ENCODE results near the gene ARMC2.

ARMC2 gene

DNA sequence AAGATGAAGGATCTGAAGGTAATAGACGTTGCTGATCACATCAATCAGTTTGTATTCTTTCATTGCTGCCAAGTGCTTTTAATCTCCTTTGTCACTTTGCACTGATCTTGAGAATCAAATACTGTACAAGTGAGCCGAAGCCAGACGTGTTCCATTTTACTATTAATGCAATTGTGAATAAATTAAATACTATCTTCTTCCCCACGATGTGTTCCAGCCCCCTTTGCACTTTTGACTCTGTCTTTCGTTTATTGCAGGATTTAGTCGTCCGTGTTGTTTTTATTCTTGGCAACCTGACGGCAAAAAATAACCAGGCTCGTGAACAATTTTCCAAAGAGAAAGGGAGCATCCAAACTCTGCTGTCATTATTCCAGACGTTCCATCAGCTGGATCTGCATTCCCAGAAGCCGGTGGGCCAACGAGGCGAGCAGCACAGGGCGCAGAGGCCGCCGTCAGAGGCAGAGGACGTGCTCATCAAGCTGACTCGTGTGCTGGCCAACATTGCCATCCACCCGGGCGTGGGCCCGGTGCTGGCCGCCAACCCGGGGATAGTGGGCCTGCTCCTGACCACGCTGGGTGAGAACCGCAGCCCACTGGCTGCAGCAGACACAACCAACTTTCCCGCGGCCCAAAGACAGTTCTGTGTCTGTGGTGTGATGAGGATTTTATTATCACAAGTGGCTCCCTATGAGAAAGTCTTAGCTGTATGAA lies 104.7 kb downstream of the ARMC2 start:
- TF ChIP-seq POLR2A (IDR thresholded peaks at IDR 0.05; ENCODE audit: extremely low read depth, insufficient read length) (no peak), MYC (IDR thresholded peaks at IDR 0.05; ENCODE audit: low read depth, low read length) (no peak)
- TF ChIP-seq, protein P1, sequence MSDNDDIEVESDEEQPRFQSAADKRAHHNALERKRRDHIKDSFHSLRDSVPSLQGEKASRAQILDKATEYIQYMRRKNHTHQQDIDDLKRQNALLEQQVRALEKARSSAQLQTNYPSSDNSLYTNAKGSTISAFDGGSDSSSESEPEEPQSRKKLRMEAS (IDR thresholded peaks at IDR 0.05; ENCODE audit: low read depth, low read length): no peak
- TF ChIP-seq, protein P2, sequence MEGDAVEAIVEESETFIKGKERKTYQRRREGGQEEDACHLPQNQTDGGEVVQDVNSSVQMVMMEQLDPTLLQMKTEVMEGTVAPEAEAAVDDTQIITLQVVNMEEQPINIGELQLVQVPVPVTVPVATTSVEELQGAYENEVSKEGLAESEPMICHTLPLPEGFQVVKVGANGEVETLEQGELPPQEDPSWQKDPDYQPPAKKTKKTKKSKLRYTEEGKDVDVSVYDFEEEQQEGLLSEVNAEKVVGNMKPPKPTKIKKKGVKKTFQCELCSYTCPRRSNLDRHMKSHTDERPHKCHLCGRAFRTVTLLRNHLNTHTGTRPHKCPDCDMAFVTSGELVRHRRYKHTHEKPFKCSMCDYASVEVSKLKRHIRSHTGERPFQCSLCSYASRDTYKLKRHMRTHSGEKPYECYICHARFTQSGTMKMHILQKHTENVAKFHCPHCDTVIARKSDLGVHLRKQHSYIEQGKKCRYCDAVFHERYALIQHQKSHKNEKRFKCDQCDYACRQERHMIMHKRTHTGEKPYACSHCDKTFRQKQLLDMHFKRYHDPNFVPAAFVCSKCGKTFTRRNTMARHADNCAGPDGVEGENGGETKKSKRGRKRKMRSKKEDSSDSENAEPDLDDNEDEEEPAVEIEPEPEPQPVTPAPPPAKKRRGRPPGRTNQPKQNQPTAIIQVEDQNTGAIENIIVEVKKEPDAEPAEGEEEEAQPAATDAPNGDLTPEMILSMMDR (IDR thresholded peaks at IDR 0.05; ENCODE audit: low read depth, low read length): no peak
- no peak overlapping the region for H3K4me3 ChIP-seq (ENCODE audit: low read depth, low read length)
- no peak for DNase-seq (ENCODE audit: low read depth)

DNA sequence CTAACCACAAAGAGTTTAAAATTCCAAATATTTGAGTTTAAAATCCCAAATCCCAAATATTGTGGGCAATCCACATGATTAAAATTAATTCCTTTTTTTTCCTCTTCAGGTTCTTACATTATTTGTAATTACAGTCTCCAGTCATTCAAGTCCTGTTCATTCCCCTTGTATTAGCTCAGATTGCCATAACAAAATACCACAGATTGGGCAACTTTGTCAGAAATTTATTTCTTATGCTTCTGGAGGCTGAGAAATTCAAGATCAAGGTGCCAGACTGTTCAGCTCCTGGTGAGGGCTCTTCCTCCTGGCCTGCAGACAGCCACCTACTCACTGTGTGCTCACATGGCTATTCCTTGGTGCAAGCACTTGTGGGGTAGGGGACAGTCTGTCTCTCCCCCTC lies 105.5 kb downstream of the ARMC2 start:
- no peak for DNase-seq (ENCODE audit: low read depth)
- TF ChIP-seq, protein P1 (IDR thresholded peaks at IDR 0.05; ENCODE audit: low read depth, low read length): no peak
- TF ChIP-seq, protein P2 (IDR thresholded peaks at IDR 0.05; ENCODE audit: low read depth, low read length): no peak
- no peak for TF ChIP-seq MYC (IDR thresholded peaks at IDR 0.05; ENCODE audit: low read depth, low read length)
- no peak for TF ChIP-seq POLR2A (IDR thresholded peaks at IDR 0.05; ENCODE audit: extremely low read depth, insufficient read length)
- no peak overlapping the region for H3K4me3 ChIP-seq (ENCODE audit: low read depth, low read length)

DNA sequence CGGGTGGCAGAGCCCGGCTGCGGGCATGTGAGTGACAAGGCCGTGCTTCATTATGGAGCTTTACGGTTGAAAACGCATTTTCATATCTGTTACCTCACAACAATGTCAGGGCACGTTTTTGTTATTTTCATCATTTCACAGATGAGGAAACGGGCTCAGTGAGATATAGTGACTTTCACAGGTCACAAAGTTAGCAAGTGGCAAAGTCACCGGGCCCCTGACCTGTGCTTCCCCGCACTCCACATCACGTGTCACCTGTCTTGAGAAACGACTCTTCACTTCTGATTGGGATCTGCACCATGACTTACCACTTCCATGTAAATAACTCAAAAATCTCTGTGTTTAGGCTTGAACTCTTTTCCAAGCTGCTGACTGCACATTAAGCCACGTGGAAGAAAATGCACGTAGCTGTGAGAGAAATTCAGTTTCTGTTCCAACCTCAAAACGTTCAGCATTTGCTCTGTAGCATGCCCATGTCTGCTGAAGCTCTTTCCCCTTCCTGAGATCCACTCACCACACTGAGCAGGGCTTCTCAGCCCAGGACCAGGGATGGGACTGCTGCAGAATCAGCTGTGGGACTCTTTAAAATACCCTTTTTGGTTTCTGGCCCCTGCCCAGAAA lies 107.2 kb downstream of the ARMC2 start:
- DNase-seq (ENCODE audit: low read depth): no peak
- no peak overlapping the region for H3K4me3 ChIP-seq (ENCODE audit: low read depth, low read length)
- TF ChIP-seq POLR2A (IDR thresholded peaks at IDR 0.05; ENCODE audit: extremely low read depth, insufficient read length) (no peak), MYC (IDR thresholded peaks at IDR 0.05; ENCODE audit: low read depth, low read length) (no peak)
- TF ChIP-seq, protein P1 (IDR thresholded peaks at IDR 0.05; ENCODE audit: low read depth, low read length): no peak
- TF ChIP-seq, protein P2 (IDR thresholded peaks at IDR 0.05; ENCODE audit: low read depth, low read length): no peak

DNA sequence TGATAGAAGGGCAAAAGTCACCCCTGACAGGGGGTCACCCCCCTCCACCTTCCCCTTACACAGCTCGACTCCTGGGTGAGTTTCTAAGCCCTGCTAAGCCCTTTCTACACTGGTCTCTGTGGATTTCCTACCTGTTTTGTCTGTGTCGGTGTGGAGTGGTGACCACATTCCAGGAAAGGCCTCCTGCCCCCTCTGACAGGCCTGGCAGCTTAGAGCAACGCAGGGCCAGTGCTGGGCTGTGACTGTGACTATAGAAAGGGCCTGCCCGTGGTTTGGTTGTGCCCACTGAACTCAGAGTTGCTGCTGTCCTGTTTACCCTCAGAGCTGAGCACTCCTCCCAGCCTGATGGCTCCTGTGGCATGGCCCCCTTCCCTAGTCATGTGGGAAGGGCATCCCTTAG lies 109.0 kb downstream of the ARMC2 start:
- H3K4me3 ChIP-seq (ENCODE audit: low read depth, low read length): no peak overlapping the region
- DNase-seq (ENCODE audit: low read depth): no peak
- no peak for TF ChIP-seq POLR2A (IDR thresholded peaks at IDR 0.05; ENCODE audit: extremely low read depth, insufficient read length)
- TF ChIP-seq, protein P2 (IDR thresholded peaks at IDR 0.05; ENCODE audit: low read depth, low read length): no peak
- TF ChIP-seq, protein P1 (IDR thresholded peaks at IDR 0.05; ENCODE audit: low read depth, low read length): no peak
- TF ChIP-seq MYC (IDR thresholded peaks at IDR 0.05; ENCODE audit: low read depth, low read length): no peak

DNA sequence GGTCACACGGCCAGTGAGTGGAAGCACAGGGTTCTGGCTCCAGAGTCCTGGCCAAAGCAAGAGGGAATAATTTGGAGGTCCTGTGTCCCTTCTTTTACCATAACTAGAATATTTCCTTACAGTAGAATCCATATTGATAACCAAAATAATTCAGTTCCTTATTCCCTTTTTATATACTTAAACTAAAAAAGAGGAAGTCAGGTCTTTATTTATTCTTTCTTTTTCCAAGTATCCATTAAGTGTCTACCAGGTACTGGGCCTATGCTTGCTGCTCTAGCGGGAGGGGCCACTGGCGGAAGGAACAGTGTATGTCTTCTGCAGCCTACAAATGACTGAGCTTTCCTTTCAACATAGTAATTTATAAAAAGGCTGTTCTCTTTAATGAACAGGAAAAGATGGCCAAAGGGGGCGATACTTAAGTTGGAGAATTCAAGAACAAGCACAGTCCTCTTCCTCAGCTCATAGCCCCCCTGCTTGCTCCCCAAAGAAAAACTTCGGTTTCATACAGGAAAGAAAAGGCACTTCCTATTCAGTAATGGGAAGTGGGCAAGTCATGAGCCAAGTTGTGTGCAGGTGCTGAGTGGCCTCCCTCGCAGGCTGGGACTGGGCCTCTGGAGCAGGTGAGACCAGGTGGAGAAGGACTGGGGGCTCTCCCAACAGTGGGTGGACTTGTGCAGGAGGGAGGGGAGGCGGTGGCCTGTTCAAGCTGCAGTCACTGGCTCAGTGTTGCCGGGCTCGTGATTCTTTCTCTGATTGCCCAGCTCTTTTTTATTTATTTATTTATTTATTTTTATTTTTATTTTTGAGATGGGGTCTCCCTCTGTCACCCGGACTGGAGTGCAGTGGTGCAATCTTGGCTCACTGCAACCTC lies 110.9 kb downstream of the ARMC2 start:
- TF ChIP-seq MYC (IDR thresholded peaks at IDR 0.05; ENCODE audit: low read depth, low read length): no peak
- TF ChIP-seq, protein P2 (IDR thresholded peaks at IDR 0.05; ENCODE audit: low read depth, low read length): no peak
- no peak for TF ChIP-seq POLR2A (IDR thresholded peaks at IDR 0.05; ENCODE audit: extremely low read depth, insufficient read length)
- TF ChIP-seq, protein P1 (IDR thresholded peaks at IDR 0.05; ENCODE audit: low read depth, low read length): no peak
- H3K4me3 ChIP-seq (ENCODE audit: low read depth, low read length): no peak overlapping the region
- DNase-seq (ENCODE audit: low read depth): peak; percentile 22
